Ureter (tissue), 1 donor: Measurements from ENCODE around the gene MSX2. TPM values are rescaled to one million over a fixed set of nuclear protein-coding genes. Genes with fewer than 3 reads are reported as not detected.
A peak's percentile ranks its signal among the peaks of the same experiment; 100 is the strongest.

Experiments used
- DNase-seq: peaks from one replicate; pipeline ENCODE4 v3.0.0-alpha.2; 2020; ENCODE audit warnings: low spot score
- total RNA-seq: library from RNA; stranded (reverse); gene quantifications from one replicate; pipeline ENCODE4 v1.2.4, GENCODE V29; 2023
- donor health status: DM: yes; HTN: yes; CAD: no.

MSX2 gene
- 29.5 TPM for total RNA-seq

DNA sequence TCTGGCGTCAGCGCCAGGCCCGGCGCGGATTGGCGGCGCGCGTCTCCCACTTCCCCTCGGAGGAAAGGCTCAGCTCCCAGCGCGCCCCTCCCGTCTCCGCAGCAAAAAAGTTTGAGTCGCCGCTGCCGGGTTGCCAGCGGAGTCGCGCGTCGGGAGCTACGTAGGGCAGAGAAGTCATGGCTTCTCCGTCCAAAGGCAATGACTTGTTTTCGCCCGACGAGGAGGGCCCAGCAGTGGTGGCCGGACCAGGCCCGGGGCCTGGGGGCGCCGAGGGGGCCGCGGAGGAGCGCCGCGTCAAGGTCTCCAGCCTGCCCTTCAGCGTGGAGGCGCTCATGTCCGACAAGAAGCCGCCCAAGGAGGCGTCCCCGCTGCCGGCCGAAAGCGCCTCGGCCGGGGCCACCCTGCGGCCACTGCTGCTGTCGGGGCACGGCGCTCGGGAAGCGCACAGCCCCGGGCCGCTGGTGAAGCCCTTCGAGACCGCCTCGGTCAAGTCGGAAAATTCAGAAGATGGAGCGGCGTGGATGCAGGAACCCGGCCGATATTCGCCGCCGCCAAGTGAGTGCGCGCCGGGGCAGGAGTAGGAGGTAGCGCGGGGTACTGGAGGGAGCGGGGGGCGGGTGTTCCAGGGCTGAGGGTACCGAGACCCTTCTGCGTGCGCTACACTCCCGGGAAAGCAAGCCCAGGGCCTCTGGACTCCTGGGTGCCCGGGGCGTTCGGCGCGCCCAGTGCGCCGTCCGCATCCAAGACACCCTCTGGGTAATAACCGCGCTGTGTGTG, at the start of gene MSX2:
TSS of gene MSX2 (plus strand) at position 99 of the 777 bp plus-strand sequence. CDS start at position 177, 78 bp downstream.
- DNase-seq: peak; percentile 94

DNA sequence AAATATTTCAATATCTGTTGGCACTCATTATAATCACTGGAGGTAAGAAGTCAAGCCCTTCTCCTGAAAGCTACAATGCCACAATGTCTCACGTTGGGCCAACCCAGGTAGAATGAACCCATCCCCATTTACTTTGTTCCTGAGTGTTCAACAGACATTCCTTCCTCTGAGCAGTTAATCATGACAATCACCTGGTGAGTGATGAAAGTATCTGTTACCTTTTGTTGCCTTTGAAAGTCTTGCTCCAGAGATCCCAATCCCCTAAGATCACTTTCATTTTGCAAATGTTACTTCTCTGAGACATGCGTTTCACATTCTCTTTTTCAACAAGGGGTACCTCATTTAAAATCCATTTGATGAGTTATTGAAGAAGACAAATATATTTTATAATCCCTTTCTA, 49.3 kb upstream of the MSX2 start:
- DNase-seq: no peak

DNA sequence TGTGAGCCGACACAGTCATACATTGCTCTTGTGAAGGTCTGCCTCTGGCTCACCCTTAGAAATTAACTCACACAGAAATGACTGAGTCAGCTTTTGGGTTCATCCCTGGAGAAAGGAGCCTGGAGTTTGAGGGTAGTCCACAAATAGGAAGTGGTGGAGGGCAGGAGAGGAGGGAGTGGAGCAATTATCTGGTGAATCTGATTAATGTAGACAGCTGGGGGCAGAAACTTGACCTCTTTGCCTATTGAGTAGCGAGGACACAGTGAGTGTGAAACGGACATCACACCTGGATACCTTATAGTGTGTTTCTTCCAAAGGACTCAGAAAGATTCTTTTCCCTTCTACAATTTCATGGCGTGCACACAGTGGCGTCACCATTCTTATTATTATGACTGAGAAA, 48.5 kb upstream of the MSX2 start:
- DNase-seq: no peak

DNA sequence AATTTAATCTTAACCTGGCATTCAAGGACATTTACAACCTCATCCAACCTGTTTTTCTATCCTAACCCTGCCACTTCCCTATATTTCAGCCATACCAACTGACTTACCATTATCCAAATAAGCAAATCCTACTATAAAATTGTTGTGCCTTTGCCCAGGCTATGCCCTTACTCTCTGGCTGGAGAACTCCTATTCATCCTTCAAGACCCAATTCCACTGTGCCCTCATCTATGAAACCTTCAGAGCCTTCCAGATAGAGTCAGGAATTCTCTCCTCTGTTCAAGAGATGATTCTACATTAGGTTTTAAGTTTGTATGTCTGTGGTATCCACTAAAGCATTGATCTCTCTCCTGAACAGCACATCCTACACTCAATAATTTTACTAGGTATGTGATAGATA, 46.3 kb upstream of the MSX2 start:
- no peak for DNase-seq

DNA sequence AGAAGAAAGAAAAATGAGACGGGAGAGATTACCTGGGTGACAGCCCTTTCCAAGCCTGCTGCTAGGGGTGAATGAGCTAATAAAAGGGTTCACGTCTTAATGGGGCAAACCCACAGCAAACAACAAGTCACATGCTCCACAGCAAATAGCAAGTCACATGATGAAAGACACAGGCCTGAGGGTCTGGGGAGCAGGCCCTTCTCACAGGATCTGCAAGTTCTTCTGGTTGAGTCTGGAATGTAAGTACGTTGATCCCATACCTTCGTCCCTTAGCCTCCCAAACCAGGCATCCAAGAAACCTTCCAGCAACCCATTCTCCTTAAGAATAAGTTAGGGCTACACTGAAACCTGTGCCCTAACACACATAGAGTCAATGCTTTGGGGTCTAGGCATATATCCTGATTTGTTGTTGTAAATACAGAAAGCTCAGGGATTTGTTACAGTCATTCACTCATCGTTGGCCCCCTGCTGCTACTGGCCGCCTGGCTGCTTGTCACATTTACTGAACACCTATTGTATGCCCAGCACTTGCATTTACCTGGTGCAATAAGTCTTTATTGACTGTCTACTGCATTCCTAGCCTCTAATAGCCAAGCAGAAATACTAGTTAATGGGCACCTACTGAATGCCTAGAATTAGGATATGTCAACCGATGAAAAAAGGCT, 43.3 kb upstream of the MSX2 start:
- DNase-seq: no peak

DNA sequence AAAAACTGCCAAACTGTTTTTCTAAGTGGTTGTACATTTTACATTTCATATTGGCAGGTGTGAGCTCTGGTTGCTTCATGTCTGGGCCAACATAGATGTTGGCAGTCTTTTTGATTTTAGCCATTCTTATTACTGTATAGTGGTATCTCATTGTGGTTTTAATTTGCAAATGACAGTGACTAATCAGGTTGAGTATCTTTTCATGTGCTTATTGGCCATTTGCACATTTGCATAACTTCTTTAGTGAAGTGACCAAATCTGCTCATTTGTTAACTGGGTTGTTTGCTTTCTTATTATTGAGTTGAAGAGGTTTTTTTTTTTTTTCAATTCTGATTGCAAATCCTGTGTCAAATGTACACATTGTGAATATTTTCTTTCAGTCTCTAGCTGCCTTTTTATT, 36.9 kb upstream of the MSX2 start:
- DNase-seq: no peak

DNA sequence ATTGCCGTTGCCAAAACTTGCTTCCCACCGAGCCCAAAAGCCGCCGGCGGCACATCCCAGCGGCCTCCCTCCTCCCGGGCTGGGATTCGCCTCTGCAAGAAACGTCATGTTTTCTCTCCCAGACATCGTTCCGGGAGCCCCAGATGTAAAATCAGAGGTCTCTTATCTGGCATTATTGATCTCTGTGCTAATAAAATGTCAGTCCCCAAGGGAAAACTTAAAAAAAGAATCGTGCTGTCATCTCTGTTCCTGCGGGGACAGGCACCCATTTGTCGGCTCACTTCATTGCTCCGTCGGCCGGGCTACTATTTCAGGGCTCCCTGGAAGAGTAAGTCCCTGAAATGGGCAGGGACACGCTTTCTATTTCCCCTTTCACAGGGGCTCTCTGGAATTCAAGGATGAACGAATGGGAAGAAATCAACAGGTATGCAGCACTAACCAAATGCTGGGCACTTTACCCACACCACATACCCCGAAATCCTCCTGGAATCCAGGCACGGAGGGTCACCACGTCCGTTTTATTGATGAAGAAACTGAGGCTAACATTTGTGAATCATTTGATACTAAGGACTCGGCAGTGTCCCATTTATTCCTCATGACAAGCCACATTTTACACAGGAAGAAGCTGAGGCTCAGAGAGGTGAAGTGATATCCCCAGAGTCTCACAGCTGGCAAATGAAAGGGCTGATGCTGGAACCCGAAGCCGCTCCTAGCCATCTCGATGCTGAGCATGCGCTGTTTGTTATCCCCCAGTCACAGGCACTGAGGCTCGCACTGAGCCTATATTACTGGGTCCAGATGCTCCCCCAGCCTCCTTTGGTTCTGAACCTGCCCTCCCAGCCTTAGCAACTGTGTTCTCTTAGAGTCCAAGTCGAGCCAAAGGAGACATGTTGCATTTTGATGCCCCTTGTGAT, 35.7 kb upstream of the MSX2 start:
- no peak for DNase-seq

DNA sequence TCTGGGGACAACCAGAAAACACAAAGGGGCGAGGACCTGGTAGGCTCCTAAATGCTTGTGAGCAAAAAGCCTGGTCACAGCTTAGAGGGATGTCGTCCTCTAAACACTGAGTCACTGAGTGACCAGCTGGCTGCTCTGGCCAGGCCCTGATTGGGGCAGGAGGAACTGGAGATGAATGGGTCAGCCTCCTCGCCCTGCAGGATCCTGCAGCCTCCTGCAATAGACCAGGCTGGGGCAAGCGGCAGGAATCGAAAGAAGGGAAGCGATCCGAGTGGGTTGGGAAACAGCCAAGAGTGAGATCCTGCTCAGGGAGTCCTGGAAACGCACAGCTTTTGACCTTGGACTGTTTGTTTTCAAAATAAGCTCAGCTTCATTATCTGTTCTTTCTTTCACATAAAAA, 34.1 kb upstream of the MSX2 start:
- DNase-seq: no peak

DNA sequence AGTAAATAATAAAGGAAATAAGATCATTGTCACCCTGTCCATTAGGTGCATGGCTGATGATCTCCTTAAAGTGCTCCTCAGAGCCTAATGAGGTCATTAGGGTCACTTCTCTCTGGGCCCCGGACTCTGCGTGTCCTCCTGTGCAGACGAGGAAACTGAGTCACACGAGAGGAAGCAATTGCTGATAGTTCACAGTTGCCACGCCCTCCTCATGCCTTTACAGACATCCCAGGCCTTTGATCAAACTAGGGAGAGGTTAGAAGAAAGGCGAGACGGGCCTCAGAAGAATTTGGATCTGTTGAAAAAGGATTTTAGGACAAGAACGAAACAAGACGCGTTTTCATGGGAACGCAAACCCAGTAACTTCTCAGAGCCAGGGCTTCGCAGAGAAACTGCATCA, 32.0 kb upstream of the MSX2 start:
- DNase-seq: no peak

DNA sequence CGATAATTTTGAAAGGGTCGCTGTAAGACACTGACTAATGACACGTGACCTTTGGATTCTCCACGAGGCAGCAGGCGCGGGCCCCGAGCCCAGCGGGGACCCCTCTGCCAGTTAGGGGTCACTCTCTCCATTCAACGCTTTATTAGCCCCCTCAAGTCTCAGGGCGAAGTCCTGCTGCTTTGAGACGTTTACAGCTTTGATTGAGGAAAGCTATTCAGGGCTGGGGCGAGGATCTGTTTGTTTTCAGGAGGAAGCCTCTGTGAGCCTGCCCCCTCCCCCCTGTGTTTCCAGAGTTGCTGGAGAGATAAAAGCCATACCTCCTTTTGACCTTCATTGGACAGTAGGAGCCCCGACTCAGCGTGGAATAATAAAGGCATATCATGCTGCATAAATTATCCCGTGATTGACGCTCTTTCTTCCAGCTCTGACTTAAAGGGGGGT, 31.4 kb upstream of the MSX2 start:
- DNase-seq: no peak

DNA sequence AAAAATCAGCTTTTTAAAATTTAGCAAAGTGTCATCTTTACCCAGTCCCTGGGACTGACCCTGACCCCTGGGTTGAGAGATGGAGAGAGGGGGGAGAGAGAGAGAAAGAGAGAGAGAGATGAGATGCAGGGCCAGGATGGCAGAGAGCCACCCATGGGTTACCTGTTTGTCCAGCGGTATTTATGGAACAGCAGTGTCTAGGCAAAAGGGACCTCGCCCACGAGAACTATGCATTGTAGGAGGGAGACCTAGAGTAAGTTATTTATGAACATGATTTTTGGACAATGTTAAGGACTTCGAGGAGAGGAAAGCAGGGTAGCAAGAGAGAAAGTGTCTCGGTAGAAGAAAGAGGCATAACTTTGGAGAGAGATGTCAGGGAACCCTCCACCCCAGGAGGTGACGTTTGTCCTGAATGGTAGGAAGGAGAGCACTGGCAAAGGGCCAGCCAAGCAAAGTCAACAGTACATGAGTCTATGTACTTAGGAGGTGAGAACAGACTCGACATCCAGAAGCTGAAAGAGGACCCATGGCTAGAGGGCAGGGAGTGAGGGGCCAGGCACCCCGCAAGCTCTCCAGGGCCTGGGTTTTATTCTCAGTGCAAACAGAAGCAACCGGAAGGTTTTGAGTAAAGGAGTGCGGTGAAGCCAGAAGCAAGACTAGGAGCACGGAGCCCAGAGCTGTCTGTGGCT, 30.5 kb upstream of the MSX2 start:
- peak; percentile 62 for DNase-seq

DNA sequence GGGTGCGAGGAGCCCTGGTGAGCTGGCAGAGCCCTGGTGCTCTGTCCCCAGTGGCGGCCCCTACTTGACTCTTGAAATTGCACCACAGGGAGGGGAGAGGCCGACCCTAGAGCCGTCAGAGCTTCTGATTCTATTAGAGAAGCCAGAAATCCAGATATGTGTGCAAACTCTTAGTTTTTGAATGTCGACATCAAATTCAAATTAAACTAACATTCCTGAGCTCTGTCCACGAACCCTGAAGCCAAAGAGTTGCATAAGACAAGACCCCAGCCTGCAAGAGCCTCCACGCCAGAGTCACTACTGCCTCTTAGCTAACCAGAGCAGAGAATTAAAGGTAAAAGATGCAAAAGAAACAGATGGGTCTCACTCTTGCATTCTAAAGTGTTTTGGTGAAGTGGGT, 29.8 kb upstream of the MSX2 start:
- no peak for DNase-seq

DNA sequence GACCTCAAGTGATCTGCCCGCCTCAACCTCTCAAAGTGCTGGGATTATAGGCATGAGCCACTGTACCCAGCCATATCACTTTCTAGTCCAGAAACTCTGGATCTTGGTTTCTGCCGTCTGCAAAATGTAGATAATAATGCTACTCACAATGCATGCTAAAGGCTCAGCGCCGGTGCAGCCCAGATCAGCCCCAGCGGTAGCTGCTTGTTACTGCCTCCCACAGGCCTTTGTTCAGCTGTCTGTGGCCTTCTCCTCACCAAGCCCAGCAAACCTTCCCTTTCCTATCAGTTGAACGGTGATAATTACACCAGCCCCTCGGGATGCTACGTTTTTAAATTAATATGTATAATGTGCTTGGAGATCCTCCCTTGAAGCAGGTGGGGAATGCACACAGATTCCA, 26.2 kb upstream of the MSX2 start:
- no peak for DNase-seq

DNA sequence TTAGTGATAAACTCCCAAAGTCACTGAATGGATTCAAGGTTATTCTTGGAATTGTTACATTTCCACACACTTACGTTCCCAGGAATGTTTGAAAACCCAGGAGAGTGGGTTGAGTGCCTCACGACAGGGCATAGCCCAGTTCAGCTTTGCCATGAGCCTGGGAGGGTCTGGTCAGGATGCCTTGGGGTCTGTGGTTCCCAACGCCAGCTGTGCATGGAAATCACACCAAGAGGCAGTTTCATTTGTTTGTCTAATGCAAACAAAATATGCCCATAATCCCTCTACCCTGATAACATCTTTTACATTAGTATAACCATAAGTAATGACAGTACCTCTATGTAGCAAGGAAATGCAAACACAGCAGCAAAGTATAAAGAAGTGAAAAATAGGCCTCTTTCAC, 25.3 kb upstream of the MSX2 start:
- DNase-seq: no peak

DNA sequence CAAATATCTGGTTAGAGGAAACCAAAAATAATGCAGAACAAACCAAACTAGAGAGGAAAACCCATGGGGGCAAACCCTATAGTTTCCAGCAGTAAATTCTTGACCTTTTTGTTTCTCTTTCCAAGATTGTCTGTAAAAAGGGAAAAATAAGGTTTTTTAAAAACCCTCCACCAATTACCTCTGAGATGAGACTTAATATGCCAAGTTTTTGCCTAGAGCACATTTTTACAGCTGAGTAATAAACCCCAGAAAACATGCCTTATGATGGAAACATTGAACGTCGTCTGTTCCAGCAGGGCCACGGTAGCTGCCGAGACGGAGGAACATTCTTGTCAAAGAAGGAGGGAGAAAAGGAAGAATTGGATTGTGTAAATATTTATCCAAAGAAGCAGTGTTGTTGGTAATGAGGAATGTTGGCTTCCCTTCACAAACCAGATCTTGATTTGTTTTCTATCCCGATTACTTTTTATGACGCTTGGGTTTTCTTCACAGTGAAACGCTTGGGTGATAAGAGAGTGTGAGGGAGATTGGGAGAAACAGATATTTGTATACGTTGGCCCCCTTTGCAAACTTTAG, 17.3 kb upstream of the MSX2 start:
- DNase-seq: no peak

DNA sequence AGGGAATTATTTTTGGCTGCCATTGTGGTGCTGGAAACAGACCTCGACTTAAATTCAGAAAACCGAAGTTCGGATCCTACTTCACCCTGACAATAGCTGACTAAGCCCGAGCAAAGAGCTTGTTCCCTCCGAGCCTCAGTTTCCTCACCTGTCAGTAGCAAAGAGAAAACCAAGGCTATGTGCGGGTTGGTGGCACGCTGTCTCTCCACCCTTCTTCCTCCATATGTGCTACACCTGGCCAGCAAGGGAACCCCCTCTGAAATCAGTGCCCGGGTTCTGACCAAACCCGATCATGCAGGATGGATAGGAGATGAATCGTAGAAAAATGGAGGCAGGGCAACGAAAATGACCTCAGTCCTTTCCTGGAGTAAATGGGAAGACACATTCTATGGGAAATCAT, 16.7 kb upstream of the MSX2 start:
- DNase-seq: no peak

DNA sequence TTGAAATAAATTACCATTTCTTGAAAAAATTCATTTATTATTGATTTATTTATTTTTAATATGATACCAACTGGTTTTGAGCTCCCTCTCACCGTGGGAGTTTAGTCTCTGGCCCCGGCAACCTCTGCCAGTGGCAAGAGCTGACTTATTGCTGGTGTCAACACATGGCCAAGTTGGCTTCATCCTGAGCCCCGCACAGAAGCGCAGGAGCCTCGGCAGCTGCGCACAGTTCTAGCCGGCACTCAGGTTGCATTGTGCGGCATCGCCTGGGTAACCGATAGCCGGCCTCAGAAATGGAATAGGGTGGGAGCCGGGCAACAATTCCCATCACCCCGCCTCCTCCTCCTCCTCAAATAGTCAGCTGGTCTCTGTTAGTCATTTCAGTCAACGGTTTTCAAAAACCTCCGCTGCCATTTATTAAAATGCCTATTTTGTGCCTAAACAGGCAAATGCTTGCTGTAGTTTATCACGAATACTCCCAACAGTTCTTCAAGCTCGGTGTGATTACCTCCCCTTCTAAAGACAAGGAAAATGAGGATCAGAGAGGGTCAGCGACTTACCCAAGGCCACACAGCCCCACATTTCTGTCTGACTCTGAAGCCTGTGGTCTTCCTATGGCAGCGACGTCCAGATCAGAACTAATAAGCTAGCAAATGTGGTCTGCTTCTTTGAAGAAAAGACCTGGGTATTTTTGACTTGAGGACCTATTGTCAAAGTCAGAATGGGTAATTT, 15.7 kb upstream of the MSX2 start:
- no peak for DNase-seq

DNA sequence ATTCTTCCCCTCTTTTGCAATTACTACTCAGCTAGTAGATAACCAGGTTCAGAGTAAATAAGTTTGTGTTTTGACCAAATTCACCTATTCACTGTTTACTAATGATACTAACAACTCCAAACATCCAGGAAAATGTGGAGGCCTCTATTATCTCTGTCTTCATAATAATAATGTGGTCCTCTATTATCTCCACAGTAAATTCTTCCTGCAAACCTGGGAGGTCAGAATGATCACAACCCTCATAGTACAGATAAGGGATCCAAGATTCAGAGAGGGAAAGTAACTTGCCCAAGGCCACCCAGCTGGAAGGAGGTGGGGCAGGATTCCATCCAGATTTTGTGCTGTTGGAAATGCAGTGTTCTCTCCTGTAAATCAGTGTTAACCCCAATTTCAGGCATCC, 9.6 kb upstream of the MSX2 start:
- DNase-seq: no peak

DNA sequence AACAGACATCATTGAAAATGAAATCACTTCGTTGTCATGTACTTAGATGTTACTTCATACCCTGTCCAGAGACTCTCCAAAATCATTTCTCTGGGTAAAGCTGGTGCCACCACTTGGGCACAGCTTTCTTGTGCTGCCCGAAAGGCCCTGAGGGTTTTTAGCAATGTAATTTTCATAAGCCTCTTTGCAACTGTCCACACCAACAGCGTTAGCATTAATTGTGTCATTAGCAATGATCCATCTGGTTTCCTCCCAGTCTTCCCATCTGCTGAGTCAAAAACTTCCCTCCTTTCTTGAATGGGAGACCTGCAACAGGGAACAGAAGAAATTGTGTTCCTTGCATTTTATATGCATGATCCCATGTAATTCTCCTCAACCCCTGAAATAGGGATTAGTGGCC, 8.6 kb upstream of the MSX2 start:
- DNase-seq: no peak

DNA sequence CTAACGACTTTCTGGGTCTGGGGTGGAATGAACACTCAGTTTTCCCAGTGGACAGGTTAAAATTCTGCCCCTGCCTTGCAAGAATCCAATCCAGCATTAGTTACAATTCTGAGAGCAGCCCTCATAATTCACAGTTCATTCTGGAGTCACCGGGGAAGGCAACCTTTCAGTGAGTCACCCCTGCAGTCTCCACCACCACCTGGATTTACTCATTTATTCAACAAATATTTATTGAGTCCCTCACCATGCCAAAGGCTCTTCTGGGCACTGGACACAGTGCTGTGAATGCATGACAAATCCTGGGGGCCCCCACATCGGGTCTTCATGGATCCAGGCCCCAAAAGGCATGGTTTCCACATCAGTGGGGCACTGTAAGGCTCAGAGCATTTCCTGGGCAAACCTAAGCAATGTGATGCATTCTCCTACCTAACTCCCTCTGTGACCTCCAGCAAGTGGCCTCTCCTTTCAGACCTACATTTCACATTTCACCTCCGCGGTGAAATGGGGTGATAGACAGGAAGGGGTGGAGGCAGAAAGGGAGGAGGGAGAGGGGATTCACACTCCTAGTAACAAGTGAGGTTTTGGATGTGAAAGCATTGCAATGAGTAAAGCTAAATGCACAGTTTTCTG, 6.4 kb upstream of the MSX2 start:
- DNase-seq: no peak
